ENCODE results near the gene CELF3. TPM values are rescaled to one million over a fixed set of nuclear protein-coding genes. Genes with fewer than 3 reads are reported as not detected.
A peak's percentile ranks its signal among the peaks of the same experiment; 100 is the strongest.

CELF3 gene
- total RNA-seq, 1 experiment from 2014 or later = 0.27 TPM

- no peak overlapping the region for H3K27ac Mint-ChIP-seq (ENCODE audit: unreplicated experiment)
- no TSS peak for BruUV-seq (replicated peaks)
- H3K9me3 Mint-ChIP-seq (ENCODE audit: unreplicated experiment) = no peaks in the 10 kb centered on the region
- TF ChIP-seq CTCF (IDR thresholded peaks at IDR 0.05; ENCODE audit: insufficient read depth in 1 of 2, low read depth in 1 of 2, low read length in 1 of 2, severe bottlenecking in 1 of 2, unreplicated experiment in 1 of 2) = no peak
- intact Hi-C loops (cut with micrococcal nuclease; ENCODE audit: unreplicated experiment) = no loop called here
- Histone ChIP-seq H3K9me3 (no peaks in the 10 kb centered on the region), H3K27me3 (replicated peaks; ENCODE audit: control insufficient read depth, insufficient read depth, low read length) (no peaks in the 10 kb centered on the region), H3K4me3 (ENCODE audit: low read depth, low read length) (no peak overlapping the region), H3K4me1 (peaks cover 19% of the 10 kb centered on the region), H3K36me3 (ENCODE audit: control insufficient read depth, insufficient read depth, low read length) (no peaks in the 10 kb centered on the region)
- H3K36me3 Mint-ChIP-seq (ENCODE audit: insufficient read depth, unreplicated experiment) = no peaks in the 10 kb centered on the region
- DNase-seq = peak in 1 of 2 experiments; percentile 28
- H3K27me3 Mint-ChIP-seq (ENCODE audit: insufficient read depth, unreplicated experiment) = no peaks in the 10 kb centered on the region
- no peak overlapping the region for H3K4me3 Mint-ChIP-seq (ENCODE audit: unreplicated experiment)
- ChIA-PET POLR2A (no interaction called here), CTCF (no interaction called here)
- H3K4me1 Mint-ChIP-seq (ENCODE audit: low read depth, unreplicated experiment) = peaks cover 11% of the 10 kb centered on the region
These were observed 6.3 kb downstream of the CELF3 start for GRCh38 chr1:151710187-151710840.

GRCh38 chr1:151708891-151709290 lies 7.7 kb downstream of the CELF3 start:
- H3K4me1 ChIP-seq = peaks cover 19% of the 10 kb centered on the region
- Mint-ChIP-seq H3K36me3 (ENCODE audit: insufficient read depth, unreplicated experiment) (no peaks in the 10 kb centered on the region), H3K4me3 (ENCODE audit: unreplicated experiment) (no peak overlapping the region), H3K4me1 (ENCODE audit: low read depth, unreplicated experiment) (peaks cover 7% of the 10 kb centered on the region), H3K27ac (ENCODE audit: unreplicated experiment) (no peak overlapping the region), H3K9me3 (ENCODE audit: unreplicated experiment) (no peaks in the 10 kb centered on the region), H3K27me3 (ENCODE audit: insufficient read depth, unreplicated experiment) (no peaks in the 10 kb centered on the region)
- no peak overlapping the region for H3K4me3 ChIP-seq (ENCODE audit: low read depth, low read length)
- no peak for DNase-seq
- no peak for TF ChIP-seq CTCF (IDR thresholded peaks at IDR 0.05; ENCODE audit: insufficient read depth in 1 of 2, low read depth in 1 of 2, low read length in 1 of 2, severe bottlenecking in 1 of 2, unreplicated experiment in 1 of 2)
- POLR2A ChIA-PET = no interaction called here
- no peaks in the 10 kb centered on the region for H3K27me3 ChIP-seq (replicated peaks; ENCODE audit: control insufficient read depth, insufficient read depth, low read length)
- intact Hi-C loops (cut with micrococcal nuclease; ENCODE audit: unreplicated experiment) = no loop called here
- H3K36me3 ChIP-seq (ENCODE audit: control insufficient read depth, insufficient read depth, low read length) = no peaks in the 10 kb centered on the region
- CTCF ChIA-PET = no interaction called here
- no TSS peak for BruUV-seq (replicated peaks)
- H3K9me3 ChIP-seq = no peaks in the 10 kb centered on the region

- CTCF ChIA-PET = no interaction called here
- no peaks in the 10 kb centered on the region for H3K27me3 ChIP-seq (replicated peaks; ENCODE audit: control insufficient read depth, insufficient read depth, low read length)
- no peak for TF ChIP-seq CTCF (IDR thresholded peaks at IDR 0.05; ENCODE audit: insufficient read depth in 1 of 2, low read depth in 1 of 2, low read length in 1 of 2, severe bottlenecking in 1 of 2, unreplicated experiment in 1 of 2)
- no peaks in the 10 kb centered on the region for H3K9me3 Mint-ChIP-seq (ENCODE audit: unreplicated experiment)
- no peak overlapping the region for H3K4me3 Mint-ChIP-seq (ENCODE audit: unreplicated experiment)
- no TSS peak for BruUV-seq (replicated peaks)
- H3K27me3 Mint-ChIP-seq (ENCODE audit: insufficient read depth, unreplicated experiment) = no peaks in the 10 kb centered on the region
- POLR2A ChIA-PET = no interaction called here
- no peaks in the 10 kb centered on the region for H3K9me3 ChIP-seq
- H3K27ac Mint-ChIP-seq (ENCODE audit: unreplicated experiment) = no peak overlapping the region
- intact Hi-C loops (cut with micrococcal nuclease; ENCODE audit: unreplicated experiment) = no loop called here
- no peak overlapping the region for H3K4me3 ChIP-seq (ENCODE audit: low read depth, low read length)
- H3K36me3 Mint-ChIP-seq (ENCODE audit: insufficient read depth, unreplicated experiment) = no peaks in the 10 kb centered on the region
- H3K36me3 ChIP-seq (ENCODE audit: control insufficient read depth, insufficient read depth, low read length) = no peaks in the 10 kb centered on the region
- H3K4me1 Mint-ChIP-seq (ENCODE audit: low read depth, unreplicated experiment) = peaks cover 3% of the 10 kb centered on the region
- no peak for DNase-seq
- peaks cover 8% of the 10 kb centered on the region for H3K4me1 ChIP-seq
These were observed 9.0 kb downstream of the CELF3 start for GRCh38 chr1:151707541-151708065.
